GM19238 (cell line): ENCODE data around the gene NECTIN1.
"Not testable (repeated sequence)": the region's sequence is repeated elsewhere in the genome, so short reads cannot be mapped to it uniquely, and the experiment has no call there.

Source experiments
- DNase-seq: peaks from one replicate; pipeline ENCODE4 v3.0.0; 2011; ENCODE audit warnings: low spot score; ENCODE audit not compliant: insufficient read length

Gene NECTIN1

DNA sequence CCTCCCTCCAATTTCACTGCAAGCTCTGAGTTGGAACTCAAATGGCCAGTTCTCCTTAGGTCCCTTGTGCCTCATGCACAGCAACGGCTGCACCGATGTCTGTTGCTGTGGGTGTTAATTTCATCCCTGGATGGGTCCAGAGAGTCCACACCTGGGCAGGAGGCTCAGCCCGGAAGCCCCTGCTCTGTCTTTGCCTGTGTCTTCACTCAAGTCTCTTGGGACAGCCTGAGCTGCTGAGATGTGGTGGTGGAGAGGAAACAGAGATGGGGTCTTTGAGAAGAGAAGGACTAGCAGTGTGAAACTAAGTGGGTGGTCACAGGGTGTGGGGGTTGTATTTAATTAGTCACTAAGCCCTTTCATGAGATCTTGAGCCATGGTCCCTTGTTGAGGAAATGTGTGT, 109.3 kb downstream of the NECTIN1 start:
- DNase-seq: peak; percentile 42

DNA sequence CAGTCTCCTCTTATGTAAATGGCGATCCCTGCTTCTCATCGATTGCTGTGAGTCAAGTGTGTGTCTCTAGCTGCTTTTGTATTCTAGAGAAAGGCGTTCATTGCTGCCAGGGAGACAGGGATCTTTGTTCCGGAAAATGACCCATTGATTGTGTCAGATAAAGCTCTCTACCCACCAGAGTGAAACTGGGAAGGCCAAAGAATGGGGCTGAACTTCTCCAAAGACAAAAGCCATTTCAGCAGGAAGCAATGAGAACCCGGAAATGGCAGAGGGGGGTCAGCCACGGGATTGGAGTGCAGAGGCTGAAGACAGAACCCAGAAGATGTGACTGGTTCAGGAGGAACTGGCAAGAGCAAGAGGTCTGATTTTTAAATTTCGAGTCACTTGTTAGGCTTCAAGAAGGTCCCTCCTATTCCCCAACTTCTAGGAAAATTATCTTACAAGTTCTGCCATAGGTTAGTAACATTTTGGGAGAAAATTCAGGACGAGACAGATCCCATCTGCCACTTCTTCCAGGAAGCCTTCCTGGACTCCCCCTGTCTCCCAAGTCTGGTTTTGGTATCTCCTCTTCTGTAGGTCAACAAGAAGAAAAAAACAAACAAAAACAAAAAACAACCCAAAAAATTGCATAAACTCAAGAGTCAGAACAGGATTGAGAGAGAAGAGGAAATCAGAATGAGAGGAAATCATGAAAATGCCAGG, 110.6 kb downstream of the NECTIN1 start:
- no peak for DNase-seq

GRCh38 chr11:119617340-119617713, 111.7 kb downstream of the NECTIN1 start:
- DNase-seq: no peak

DNA sequence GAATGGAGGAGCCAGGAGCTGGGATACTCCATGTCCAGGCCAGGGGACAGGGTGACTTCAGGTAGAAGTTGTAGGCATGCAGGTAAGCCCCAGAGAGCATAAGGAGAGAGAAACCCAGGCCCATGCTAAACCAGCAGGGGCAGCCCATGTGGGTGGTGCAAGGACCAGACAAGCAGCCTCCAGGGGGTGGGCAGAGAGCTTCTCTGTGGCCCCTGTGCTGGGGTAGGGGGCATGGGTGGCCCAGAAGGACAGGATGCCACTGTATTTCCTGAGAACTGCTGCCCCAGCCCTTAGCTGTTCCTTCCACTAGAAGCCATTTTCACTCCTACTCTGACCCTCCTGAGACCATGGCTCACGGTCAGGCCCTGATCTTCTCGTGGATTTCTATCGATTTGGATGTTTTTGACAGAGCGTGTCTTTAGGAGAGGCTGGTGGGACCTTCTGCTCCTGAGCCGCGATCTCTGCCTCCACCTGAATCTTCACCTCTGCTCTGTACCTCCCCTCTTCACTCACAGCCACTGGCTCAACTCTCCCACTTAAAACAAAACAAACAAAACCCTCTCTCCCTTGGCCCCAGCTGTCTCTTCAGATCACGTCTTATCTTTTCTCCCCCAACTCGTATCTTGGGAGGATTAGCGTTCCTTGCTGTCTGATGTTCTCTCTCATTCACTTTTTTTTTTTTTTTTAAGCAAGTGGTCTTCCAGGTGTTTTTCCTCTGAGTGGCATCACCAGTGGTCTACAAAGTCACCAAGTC, 112.2 kb downstream of the NECTIN1 start:
- no peak for DNase-seq

- DNase-seq: no peak
Observed at GRCh38 chr11:119615882-119616196, 113.2 kb downstream of the NECTIN1 start.

GRCh38 chr11:119615003-119615881, 113.8 kb downstream of the NECTIN1 start:
- DNase-seq: peak; percentile 61

DNA sequence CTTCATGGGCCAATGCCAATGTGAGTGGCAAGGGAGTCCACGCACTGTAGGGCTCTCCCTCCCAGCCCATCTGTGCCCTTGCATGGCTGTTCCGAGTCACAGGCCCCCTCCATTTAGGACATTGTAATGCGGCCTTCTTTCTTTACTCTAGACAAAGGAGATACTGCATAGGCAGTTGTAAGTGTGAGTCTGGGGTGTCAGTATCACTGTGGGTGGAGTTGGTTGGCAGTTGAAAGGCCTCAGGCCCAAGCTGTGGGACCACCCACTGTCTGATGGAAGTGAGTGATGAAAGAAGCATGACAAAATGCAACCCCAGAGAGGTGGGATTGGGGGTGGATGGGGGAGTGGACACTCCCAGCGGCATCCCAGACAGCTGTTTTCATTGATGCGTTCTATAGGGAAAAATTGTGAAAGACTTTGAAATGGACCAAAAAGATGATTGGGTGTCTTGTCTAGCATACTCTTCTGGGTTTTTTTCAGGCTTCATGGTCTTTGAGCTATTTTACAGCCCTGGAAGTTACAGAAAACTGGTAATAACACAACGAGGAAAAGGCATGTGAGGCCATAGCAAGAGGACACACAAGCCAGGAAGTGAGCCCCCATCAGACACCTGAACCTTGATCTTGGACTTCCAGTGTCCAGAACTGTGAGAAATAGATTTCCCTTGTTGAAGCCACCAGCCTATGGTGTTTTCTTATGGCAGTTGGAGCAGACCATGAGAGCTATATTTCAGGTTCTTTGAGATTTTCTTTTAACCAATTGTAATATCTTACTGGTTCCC, 114.6 kb downstream of the NECTIN1 start:
- no peak for DNase-seq

DNA sequence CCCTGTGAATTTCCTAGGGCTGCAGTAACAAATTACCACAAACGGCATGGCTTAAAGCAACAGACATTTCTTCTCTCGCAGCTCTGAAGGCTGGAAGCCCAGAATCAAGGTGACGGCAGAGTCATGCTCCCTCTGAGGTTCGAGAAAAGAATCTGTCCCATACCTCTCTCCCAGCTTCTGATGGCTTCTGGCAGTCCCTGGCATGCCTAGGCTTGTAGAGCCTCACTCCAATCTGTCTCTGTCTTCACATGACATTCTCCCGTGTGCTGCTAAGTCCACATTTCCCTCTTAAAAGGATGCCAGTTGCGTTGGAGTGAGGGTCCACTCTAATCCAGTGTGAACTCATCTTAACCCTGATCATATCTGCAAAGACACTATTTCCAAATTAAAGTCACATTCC, 116.2 kb downstream of the NECTIN1 start:
- no peak for DNase-seq

DNA sequence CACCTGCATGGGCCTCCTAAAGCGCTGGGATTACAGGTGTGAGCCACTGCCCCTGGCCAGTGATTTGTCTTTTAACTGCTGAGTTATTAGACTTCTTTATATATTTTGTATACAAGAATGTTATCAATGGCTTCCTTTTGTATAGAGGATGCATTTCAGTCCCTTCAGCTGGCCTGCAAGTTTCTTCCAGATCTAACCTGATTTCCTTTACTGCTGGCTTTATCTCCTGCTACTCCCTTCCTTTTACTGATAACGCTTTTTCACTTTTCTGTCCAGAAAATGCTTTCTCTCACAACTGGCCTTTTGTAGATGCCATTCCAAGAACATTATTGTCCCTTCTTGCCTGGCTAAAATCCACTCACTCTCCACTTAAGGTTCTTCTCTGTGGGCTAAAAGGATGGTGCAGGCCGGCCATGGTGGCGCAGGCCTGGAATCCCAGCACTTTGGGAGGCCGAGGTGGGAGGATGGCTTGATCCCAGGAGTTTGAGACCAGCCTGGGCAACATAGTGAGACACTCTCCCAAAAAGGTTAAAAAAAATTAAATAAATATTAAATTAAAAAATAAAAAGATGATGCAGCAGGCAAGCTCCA, 118.1 kb downstream of the NECTIN1 start:
- DNase-seq: no peak

DNA sequence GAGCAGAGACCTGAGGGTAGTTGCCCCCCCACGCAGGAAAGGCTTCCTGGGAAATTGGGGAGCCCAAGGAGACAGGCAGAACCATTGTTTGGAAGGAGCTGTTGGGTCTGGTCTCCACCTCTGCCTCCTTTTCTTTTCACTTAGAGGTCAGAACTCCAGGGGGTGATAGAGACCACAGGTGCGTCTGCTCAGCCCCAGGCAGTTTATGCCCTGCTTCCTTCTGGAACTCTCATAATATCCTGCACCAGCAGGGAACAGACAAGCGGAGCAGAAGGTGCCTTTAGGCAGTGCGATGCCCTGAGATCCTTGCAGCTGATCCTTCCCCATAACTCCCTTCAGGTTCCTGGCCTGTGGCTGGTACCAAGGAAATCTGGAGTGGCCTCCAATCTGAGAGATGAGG, 120.2 kb downstream of the NECTIN1 start:
- no peak for DNase-seq

- DNase-seq: no peak
Observed at GRCh38 chr11:119608201-119608600, 120.8 kb downstream of the NECTIN1 start.

- no peak for DNase-seq
Observed at GRCh38 chr11:119607726-119608125, 121.3 kb downstream of the NECTIN1 start.

DNA sequence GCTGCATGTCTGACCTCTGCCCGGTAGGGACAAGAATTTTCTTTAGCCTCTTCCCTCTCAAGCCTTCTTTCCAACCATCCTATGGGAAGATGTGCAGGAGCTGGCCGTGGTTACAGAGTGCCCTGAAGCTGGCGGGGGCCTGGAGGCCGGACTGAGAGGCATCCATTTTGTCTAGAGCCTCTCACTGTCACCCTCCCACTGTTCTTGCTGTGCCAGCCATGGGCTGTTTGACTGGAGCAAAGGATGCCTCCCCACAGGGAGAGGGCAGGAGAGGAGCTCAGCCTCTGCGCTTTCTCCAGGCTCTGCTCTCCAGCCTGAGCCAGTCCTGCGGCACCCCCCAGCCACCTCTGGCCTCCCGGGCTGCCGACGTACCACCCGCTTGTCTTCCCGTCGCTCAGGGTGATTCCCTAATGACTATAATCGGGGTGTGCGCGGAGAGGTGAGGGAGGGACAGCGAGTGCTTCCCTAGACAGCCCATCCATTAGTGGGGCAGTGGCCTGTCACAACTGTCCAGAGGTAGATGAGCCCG, 123.8 kb downstream of the NECTIN1 start:
- DNase-seq: no peak

- DNase-seq: no peak
Observed at GRCh38 chr11:119602745-119603373, 126.1 kb downstream of the NECTIN1 start.

DNA sequence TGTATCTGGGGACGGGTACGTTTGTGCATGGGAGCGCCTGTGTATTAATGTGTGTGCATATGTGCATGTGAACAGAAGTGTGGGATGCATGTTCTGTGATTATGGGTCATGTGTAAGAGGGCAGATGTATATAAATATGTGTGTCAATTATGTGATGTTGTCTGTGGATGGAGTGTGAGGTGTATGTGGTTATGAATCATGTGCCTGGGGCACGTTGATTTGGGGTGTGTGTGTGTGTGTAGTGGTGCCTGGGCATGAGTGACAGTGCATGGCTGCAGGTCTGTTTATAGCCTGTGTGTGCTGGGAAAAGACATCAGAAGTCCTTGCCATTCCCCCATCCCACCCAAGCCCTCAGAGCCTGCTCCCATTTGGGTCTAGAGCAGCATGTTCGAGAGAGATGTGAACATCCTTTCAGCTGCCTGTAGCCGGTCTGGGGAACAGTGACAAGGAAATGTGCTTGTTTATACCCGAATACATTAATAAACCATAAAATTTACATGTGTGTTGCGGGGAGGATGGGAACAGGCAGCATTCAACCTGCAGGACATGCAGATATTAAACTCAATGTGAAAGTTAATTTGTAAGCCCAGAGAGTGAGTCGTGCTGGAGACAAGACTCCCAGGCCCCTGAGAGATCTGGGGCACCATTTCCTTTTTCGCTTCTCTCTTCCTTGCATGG, 129.0 kb downstream of the NECTIN1 start:
- peak; percentile 41 for DNase-seq

- not testable (repeated sequence) for DNase-seq
Observed at GRCh38 chr11:119595941-119596340, 133.1 kb downstream of the NECTIN1 start.

- DNase-seq: no peak
Observed at GRCh38 chr11:119594639-119595249, 134.3 kb downstream of the NECTIN1 start.

- DNase-seq: no peak
Observed at GRCh38 chr11:119593346-119593745, 135.7 kb downstream of the NECTIN1 start.

- no peak for DNase-seq
Observed at GRCh38 chr11:119592642-119593041, 136.4 kb downstream of the NECTIN1 start.
